Osteoblast (primary cell): ENCODE measurements around the gene ARL1. TPM values are rescaled to one million over a fixed set of nuclear protein-coding genes. Genes with fewer than 3 reads are reported as not detected.
A peak's percentile ranks its signal among the peaks of the same experiment; 100 is the strongest.
"Not testable (repeated sequence)": the region's sequence is repeated elsewhere in the genome, so short reads cannot be mapped to it uniquely, and the experiment has no call there.

ENCODE experiments used
- DNase-seq: peaks from one replicate; pipeline ENCODE4 v3.0.0; 2011; ENCODE audit warnings: low spot score, mixed read lengths; ENCODE audit not compliant: insufficient read length; ENCODE audit errors: missing footprints
- H2AFZ ChIP-seq: 2 replicates; pipeline ENCODE4 v1.6.0; 2011; ENCODE audit warnings: mild to moderate bottlenecking, low read length
- H3K27ac ChIP-seq: 2 replicates; pipeline ENCODE4 v1.5.1; 2011; ENCODE audit warnings: mild to moderate bottlenecking, low read depth, low read length, moderate library complexity
- H3K27me3 ChIP-seq: 2 replicates; pipeline ENCODE4 v1.6.0; 2012; ENCODE audit warnings: mild to moderate bottlenecking, control low read depth, inconsistent platforms, low read length, moderate library complexity; ENCODE audit not compliant: insufficient read depth
- H3K36me3 ChIP-seq: 2 replicates; pipeline ENCODE4 v1.5.1; 2011; ENCODE audit warnings: mild to moderate bottlenecking, low read length, control low read depth, moderate library complexity; ENCODE audit not compliant: insufficient read depth
- H3K4me1 ChIP-seq: 2 replicates; pipeline ENCODE4 v1.5.1; 2011; ENCODE audit warnings: mild to moderate bottlenecking, low read length, control low read depth, moderate library complexity; ENCODE audit not compliant: insufficient read depth
- H3K4me2 ChIP-seq: 2 replicates; pipeline ENCODE4 v1.6.0; 2011; ENCODE audit warnings: mild to moderate bottlenecking, low read length; ENCODE audit not compliant: insufficient read depth
- H3K4me3 ChIP-seq: fragments of 200-600 bp; sonication (generic); 3 replicates; pipeline ENCODE4 v1.5.1; 2012; ENCODE audit warnings: mild to moderate bottlenecking, low read length, inconsistent platforms; ENCODE audit not compliant: insufficient read depth
- H3K79me2 ChIP-seq: 2 replicates; pipeline ENCODE4 v1.6.0; 2012; ENCODE audit warnings: mild to moderate bottlenecking, low read length, control low read depth, inconsistent platforms; ENCODE audit not compliant: insufficient read depth
- H3K9me3 ChIP-seq: 2 replicates; pipeline ENCODE4 v1.5.1; 2011; ENCODE audit warnings: low read depth, low read length, control low read depth
- H4K20me1 ChIP-seq: 2 replicates; pipeline ENCODE4 v1.6.0; 2012; ENCODE audit warnings: mild to moderate bottlenecking, low read length, control low read depth; ENCODE audit not compliant: insufficient read depth
- CTCF ChIP-seq: IDR thresholded peaks from 2 replicates; pipeline ENCODE4 v1.5.1; 2011; ENCODE audit warnings: mild to moderate bottlenecking, low read depth, low read length, moderate library complexity; ENCODE audit errors: extremely low read depth
- total RNA-seq: library from RNA; depleted of rRNA; stranded (reverse); fragments of >200 nt; gene quantifications from 2 replicates; pipeline ENCODE4 v1.2.3, GENCODE V29; 2012

Gene ARL1
- total RNA-seq, 1 donor = 90.8 TPM

- Histone ChIP-seq H3K27ac (no peak overlapping the region), H3K36me3 (no peaks in the 10 kb centered on the region), H3K27me3 (no peaks in the 10 kb centered on the region), H4K20me1 (no peaks in the 10 kb centered on the region), H3K4me1 (no peaks in the 10 kb centered on the region), H2AFZ (no peak overlapping the region), H3K4me2 (no peak overlapping the region), H3K79me2 (no peaks in the 10 kb centered on the region), H3K4me3 (no peak overlapping the region), H3K9me3 (no peaks in the 10 kb centered on the region)
- no peak for DNase-seq
- no peak for TF ChIP-seq CTCF
Measured at GRCh38 chr12:101415228-101415627, 7.7 kb upstream of the ARL1 start.

GRCh38 chr12:101414533-101415119 lies 7.1 kb upstream of the ARL1 start:
- peak; percentile 57 for TF ChIP-seq CTCF

GRCh38 chr12:101410169-101410568 lies 2.6 kb upstream of the ARL1 start:
- H3K27me3 ChIP-seq, H3K9me3 ChIP-seq, H3K4me1 ChIP-seq, H2AFZ ChIP-seq, H3K4me3 ChIP-seq, H3K36me3 ChIP-seq, H3K4me2 ChIP-seq, H3K27ac ChIP-seq: not testable (repeated sequence)
- Histone ChIP-seq H3K79me2 (peaks cover 25% of the 10 kb centered on the region), H4K20me1 (peaks cover 17% of the 10 kb centered on the region)
- peak; percentile 9 for DNase-seq

More at GRCh38 chr12:101414533-101415119, 7.1 kb upstream of the ARL1 start:
- Histone ChIP-seq H3K4me3 (no peak overlapping the region), H3K27me3 (no peaks in the 10 kb centered on the region), H3K4me2 (no peak overlapping the region), H3K4me1 (no peaks in the 10 kb centered on the region), H4K20me1 (no peaks in the 10 kb centered on the region), H3K9me3 (no peaks in the 10 kb centered on the region), H3K36me3 (no peaks in the 10 kb centered on the region), H3K79me2 (no peaks in the 10 kb centered on the region), H3K27ac (no peak overlapping the region), H2AFZ (no peak overlapping the region)
- peak; percentile 82 for DNase-seq

GRCh38 chr12:101407049-101407435 lies 530 bp downstream of the ARL1 start:
- H3K4me2 ChIP-seq = peak overlapping the region; percentile 80
- peaks cover 31% of the 10 kb centered on the region for H4K20me1 ChIP-seq
- peak overlapping the region; percentile 95 for H3K4me3 ChIP-seq
- no peaks in the 10 kb centered on the region for H3K9me3 ChIP-seq
- peaks cover 5% of the 10 kb centered on the region for H3K36me3 ChIP-seq
- DNase-seq = no peak
- no peaks in the 10 kb centered on the region for H3K27me3 ChIP-seq
- peak overlapping the region; percentile 99 for H3K27ac ChIP-seq
- H3K4me1 ChIP-seq = peaks cover 10% of the 10 kb centered on the region
- peaks cover 57% of the 10 kb centered on the region for H3K79me2 ChIP-seq
- H2AFZ ChIP-seq = peak overlapping the region; percentile 91
- no peak for TF ChIP-seq CTCF

- not testable (repeated sequence) for H3K27me3 ChIP-seq, H2AFZ ChIP-seq, H3K4me2 ChIP-seq, H3K4me3 ChIP-seq, DNase-seq, H3K9me3 ChIP-seq, H3K27ac ChIP-seq, H4K20me1 ChIP-seq, H3K4me1 ChIP-seq
- H3K36me3 ChIP-seq = peaks cover 60% of the 10 kb centered on the region
- peaks cover 32% of the 10 kb centered on the region for H3K79me2 ChIP-seq
Measured at GRCh38 chr12:101391181-101391580, 16.4 kb downstream of the ARL1 start.
